Esophagus muscularis mucosa (tissue), 4 donors: ENCODE measurements around the gene SPSB1. TPM values are rescaled to one million over a fixed set of nuclear protein-coding genes. Genes with fewer than 3 reads are reported as not detected.

Experiments used
- DNase-seq: peaks from one replicate; pipeline ENCODE4 v3.0.0-alpha.2; 2017; ENCODE audit errors: extremely low spot score
- H3K27ac ChIP-seq, 4 donors: fragments of 200-600 bp; sonication (generic); replicated peaks in 1 of 4; 1 replicate in 3 of 4; 2 replicates in 1 of 4; pipeline ENCODE4 v1.5.1; 2016 to 2019; ENCODE audit warnings: mild to moderate bottlenecking in 1 of 4
- H3K27me3 ChIP-seq, 4 donors: fragments of 200-600 bp; sonication (generic); one replicate each; pipeline versions ENCODE4 v1.5.1 to v1.6.0; 2016 to 2019
- H3K36me3 ChIP-seq, 4 donors: fragments of 200-600 bp; sonication (generic); one replicate each; pipeline ENCODE4 v1.5.1; 2016 to 2019
- H3K4me1 ChIP-seq, 4 donors: fragments of 200-600 bp; sonication (generic); one replicate each; pipeline ENCODE4 v1.5.1; 2016 to 2019
- H3K4me3 ChIP-seq, 4 donors: fragments of 200-600 bp; sonication (generic); 1 replicate in 2 of 4; 2 replicates in 2 of 4; pipeline ENCODE4 v1.5.1; 2016 to 2019; ENCODE audit warnings: mild to moderate bottlenecking in 4 of 4, moderate library complexity in 1 of 4
- H3K9me3 ChIP-seq, 4 donors: fragments of 200-600 bp; sonication (generic); 1 replicate in 3 of 4; 2 replicates in 1 of 4; pipeline ENCODE4 v1.5.1; 2016 to 2019
- CTCF ChIP-seq, 3 experiments: fragments of 200-600 bp in 2 of 3; fragments of 450-650 bp in 1 of 3; sonication (generic) in 2 of 3; IDR thresholded peaks; one replicate each; pipeline ENCODE4 v1.5.1; 2017 to 2019; ENCODE audit warnings: antibody characterized with exemption in 3 of 3, mild to moderate bottlenecking in 2 of 3, moderate library complexity in 1 of 3
- EP300 ChIP-seq: sonication (generic); formaldehyde crosslinking; IDR thresholded peaks from one replicate; pipeline ENCODE4 v1.6.1; 2017; ENCODE audit warnings: antibody characterized with exemption
- POLR2A ChIP-seq: fragments of 450-650 bp; IDR thresholded peaks from one replicate; pipeline ENCODE4 v1.6.1; 2017; ENCODE audit warnings: antibody characterized with exemption, moderate library complexity, mild to moderate bottlenecking, low read depth
- POLR2AphosphoS5 ChIP-seq, 2 donors: sonication (generic); formaldehyde crosslinking; IDR thresholded peaks; one replicate each; pipeline ENCODE4 v1.6.1; 2017; ENCODE audit warnings: antibody characterized with exemption in 2 of 2
- WGBS: methylation state at CpG from one replicate; pipeline ENCODE4 v1.1.5; 2018; 5-methylcytosine and 5-hydroxymethylcytosine counted together
- intact Hi-C: fragments of 100-400 bp; cut with DNase I; formaldehyde crosslinking; loops from one replicate; pipeline ENCODE4 v1.15.1; 2023
- total RNA-seq, 4 donors: library from RNA; depleted of rRNA; stranded (reverse); fragments of >200 nt; gene quantifications; one replicate each; pipeline versions ENCODE4 v1.1.0 to v1.2.1, GENCODE V29; 2016

Gene SPSB1
- total RNA-seq, 4 donors from 2014 or later, result 61.0 to 104 (median 97.4) TPM

- WGBS, result 38% methylated on average over 9 of the region's 9 CpGs
- intact Hi-C loops, result loop anchor here (5.0 kb wide), 1 partner anchor 64 kb away; no protein-coding TSS in a partner anchor
- H3K4me3 ChIP-seq, result peak overlapping the region in 2 of 4 donors; percentile 4 to 21
- peak overlapping the region; percentile 78 to 85 (median 81) for H3K27ac ChIP-seq
- H3K36me3 ChIP-seq, result peaks cover 0 to 16% (median 0%) of the 10 kb centered on the region in 4 donors
- TF ChIP-seq POLR2AphosphoS5 (IDR thresholded peaks at IDR 0.05) (peak; percentile 67 to 86), POLR2A (no peak), EP300 (peak; percentile 34)
- no peak for DNase-seq
- H3K27me3 ChIP-seq, result no peaks in the 10 kb centered on the region
- peaks cover 47 to 99% (median 97%) of the 10 kb centered on the region in 4 donors for H3K4me1 ChIP-seq
- H3K9me3 ChIP-seq, result no peaks in the 10 kb centered on the region
Observed at GRCh38 chr1:9302745-9303524, 10.2 kb downstream of the SPSB1 start.

- TF ChIP-seq POLR2AphosphoS5 (IDR thresholded peaks at IDR 0.05), result no peak
- no peak for TF ChIP-seq POLR2A
- no peak for TF ChIP-seq EP300
- no peak for TF ChIP-seq CTCF (IDR thresholded peaks at IDR 0.05)
- WGBS, result 92% methylated on average over 5 of the region's 6 CpGs
- Histone ChIP-seq H3K9me3 (no peaks in the 10 kb centered on the region), H3K36me3 (peaks cover 0 to 16% (median 0%) of the 10 kb centered on the region in 4 donors), H3K4me1 (peaks cover 47 to 100% (median 99%) of the 10 kb centered on the region in 4 donors), H3K4me3 (no peak overlapping the region), H3K27ac (peak overlapping the region; percentile 78 to 85 (median 81)), H3K27me3 (no peaks in the 10 kb centered on the region)
- DNase-seq, result no peak
- intact Hi-C loops, result loop anchor here (5.0 kb wide), 1 partner anchor 63 kb away; no protein-coding TSS in a partner anchor
Observed at GRCh38 chr1:9303916-9304315, 11.2 kb downstream of the SPSB1 start.

- peak overlapping the region in 1 of 4 donors; percentile 6 for H3K4me3 ChIP-seq
- H3K4me1 ChIP-seq, result peaks cover 42 to 100% (median 97%) of the 10 kb centered on the region in 4 donors
- no peaks in the 10 kb centered on the region for H3K9me3 ChIP-seq
- intact Hi-C loops, result no loop called here
- peaks cover 0 to 16% (median 0%) of the 10 kb centered on the region in 4 donors for H3K36me3 ChIP-seq
- H3K27me3 ChIP-seq, result no peaks in the 10 kb centered on the region
- TF ChIP-seq CTCF (IDR thresholded peaks at IDR 0.05), result no peak
- no peak for TF ChIP-seq POLR2A
- TF ChIP-seq EP300, result no peak
- no peak for TF ChIP-seq POLR2AphosphoS5 (IDR thresholded peaks at IDR 0.05)
- no peak for DNase-seq
- H3K27ac ChIP-seq, result peak overlapping the region; percentile 0 to 85 (median 78)
- WGBS, result 89% methylated on average over 9 of the region's 14 CpGs
Observed at GRCh38 chr1:9305216-9305615, 12.5 kb downstream of the SPSB1 start.

- Histone ChIP-seq H3K4me1 (peaks cover 34 to 100% (median 97%) of the 10 kb centered on the region in 4 donors), H3K4me3 (no peak overlapping the region), H3K36me3 (peaks cover 0 to 12% (median 0%) of the 10 kb centered on the region in 4 donors), H3K27ac (peak overlapping the region in 3 of 4 donors; percentile 78 to 85 (median 79)), H3K9me3 (no peaks in the 10 kb centered on the region), H3K27me3 (no peaks in the 10 kb centered on the region)
- no peak for DNase-seq
- WGBS, result 70% methylated on average over 8 of the region's 14 CpGs
- TF ChIP-seq EP300, result no peak
- no peak for TF ChIP-seq POLR2AphosphoS5 (IDR thresholded peaks at IDR 0.05)
- TF ChIP-seq POLR2A, result no peak
- intact Hi-C loops, result no loop called here
Observed at GRCh38 chr1:9306006-9306405, 13.3 kb downstream of the SPSB1 start.

- 80% methylated on average over 10 of the region's 10 CpGs for WGBS
- intact Hi-C loops, result no loop called here
- Histone ChIP-seq H3K27me3 (no peaks in the 10 kb centered on the region), H3K9me3 (no peaks in the 10 kb centered on the region), H3K4me1 (peaks cover 28 to 100% (median 97%) of the 10 kb centered on the region in 4 donors), H3K27ac (peak overlapping the region in 1 of 4 donors; percentile 31), H3K36me3 (no peaks in the 10 kb centered on the region), H3K4me3 (no peak overlapping the region)
- no peak for DNase-seq
- TF ChIP-seq CTCF (IDR thresholded peaks at IDR 0.05), result no peak
- TF ChIP-seq POLR2A, result no peak
- TF ChIP-seq POLR2AphosphoS5 (IDR thresholded peaks at IDR 0.05), result no peak
- TF ChIP-seq EP300, result no peak
Observed at GRCh38 chr1:9307303-9307702, 14.6 kb downstream of the SPSB1 start.
